ENCODE results near the gene KANSL3. TPM values are rescaled to one million over a fixed set of nuclear protein-coding genes. Genes with fewer than 3 reads are reported as not detected.

The KANSL3 gene
- total and polyA plus RNA-seq, 9 donors = 28.0 to 55.7 (median 47.0) TPM

GRCh38 chr2:96548558-96549465, 89.3 kb downstream of the KANSL3 start:
- TF ChIP-seq EP300 (IDR thresholded peaks at IDR 0.05) (no peak), CTCF (IDR thresholded peaks at IDR 0.05) (no peak), POLR2A (IDR thresholded peaks at IDR 0.05) (no peak)
- peak in 1 of 5 donors; percentile 11 for DNase-seq
- no peaks in the 10 kb centered on the region for H3K27me3 ChIP-seq
- no peaks in the 10 kb centered on the region for H3K9me3 ChIP-seq
- 77 to 82% (median 78%) methylated on average over 23 to 24 of the region's 24 CpGs for WGBS, 3 donors
- no peaks in the 10 kb centered on the region for H3K36me3 ChIP-seq
- H3K4me1 ChIP-seq (ENCODE audit: insufficient read depth) = no peaks in the 10 kb centered on the region
- H3K27ac ChIP-seq = no peak overlapping the region
- H3K4me3 ChIP-seq = no peak overlapping the region
- intact Hi-C loops (cut with DNase I) = loop anchor here in 1 of 4 donors (10.0 kb wide), 1 partner anchor 216 kb away; the partner anchor contains the start of gene CNNM4

GRCh38 chr2:96547731-96548171, 90.4 kb downstream of the KANSL3 start:
- TF ChIP-seq POLR2A (IDR thresholded peaks at IDR 0.05) (no peak), EP300 (IDR thresholded peaks at IDR 0.05) (no peak)
- no peaks in the 10 kb centered on the region for H3K36me3 ChIP-seq
- H3K4me1 ChIP-seq (ENCODE audit: insufficient read depth) = no peaks in the 10 kb centered on the region
- intact Hi-C loops (cut with DNase I) = loop anchor here in 1 of 4 donors (10.0 kb wide), 1 partner anchor 217 kb away; the partner anchor contains the start of gene CNNM4
- H3K9me3 ChIP-seq = no peaks in the 10 kb centered on the region
- 57 to 77% (median 69%) methylated on average over 6 of the region's 6 CpGs for WGBS, 3 donors
- no peak overlapping the region for H3K4me3 ChIP-seq
- DNase-seq = no peak
- no peak overlapping the region for H3K27ac ChIP-seq
- no peaks in the 10 kb centered on the region for H3K27me3 ChIP-seq

- H3K27me3 ChIP-seq = no peaks in the 10 kb centered on the region
- H3K4me3 ChIP-seq = no peak overlapping the region
- no peaks in the 10 kb centered on the region for H3K36me3 ChIP-seq
- DNase-seq = no peak
- no peaks in the 10 kb centered on the region for H3K9me3 ChIP-seq
- TF ChIP-seq POLR2A (IDR thresholded peaks at IDR 0.05) (no peak), EP300 (IDR thresholded peaks at IDR 0.05) (no peak), CTCF (IDR thresholded peaks at IDR 0.05) (no peak)
- WGBS, 3 donors = 92 to 94% (median 92%) methylated on average over 7 of the region's 7 CpGs
- no peaks in the 10 kb centered on the region for H3K4me1 ChIP-seq (ENCODE audit: insufficient read depth)
- intact Hi-C loops (cut with DNase I) = loop anchor here in 1 of 4 donors (10.0 kb wide), 1 partner anchor 218 kb away; the partner anchor contains the start of gene CNNM4
- no peak overlapping the region for H3K27ac ChIP-seq
Observed at GRCh38 chr2:96547203-96547641, 90.9 kb downstream of the KANSL3 start.

GRCh38 chr2:96546797-96547196, 91.3 kb downstream of the KANSL3 start:
- Histone ChIP-seq H3K27ac (no peak overlapping the region), H3K4me1 (ENCODE audit: insufficient read depth) (no peaks in the 10 kb centered on the region), H3K4me3 (no peak overlapping the region), H3K27me3 (no peaks in the 10 kb centered on the region), H3K36me3 (no peaks in the 10 kb centered on the region), H3K9me3 (no peaks in the 10 kb centered on the region)
- TF ChIP-seq EP300 (IDR thresholded peaks at IDR 0.05) = no peak
- TF ChIP-seq CTCF (IDR thresholded peaks at IDR 0.05) = no peak
- TF ChIP-seq POLR2A (IDR thresholded peaks at IDR 0.05) = no peak
- 69 to 80% (median 69%) methylated on average over 8 of the region's 8 CpGs for WGBS, 3 donors
- intact Hi-C loops (cut with DNase I) = loop anchor here in 1 of 4 donors (10.0 kb wide), 1 partner anchor 218 kb away; the partner anchor contains the start of gene CNNM4
- DNase-seq = no peak
